H1 (cell line): ENCODE measurements around the gene CHSY3. TPM values are rescaled to one million over a fixed set of nuclear protein-coding genes. Genes with fewer than 3 reads are reported as not detected.

Source experiments
- polyA plus RNA-seq, 7 experiments: library from polyadenylated mRNA; depleted of rRNA in 3 of 7; stranded (reverse) in 5 of 7; unstranded in 2 of 7; fragments of >200 nt in 5 of 7; fragments of 200-250 nt in 2 of 7; gene quantifications; 1 replicate in 5 of 7; 2 replicates in 1 of 7; 4 replicates in 1 of 7; pipeline versions ENCODE4 v1.2.1 to v1.2.3, GENCODE V29; 2011 to 2013; ENCODE audit warnings: missing spikeins in 2 of 7, mixed read lengths in 2 of 7
- total RNA-seq: library from RNA; stranded (reverse); fragmentation: NEBNext Ultra II Directional; extraction: Animal tissue kit (Norgen Biotek cat#: 25700); gene quantifications from 2 replicates; pipeline ENCODE4 v1.2.1, GENCODE V29; 2021
- TF ChIP-seq, protein P1 (sequence below): fragments of 300-600 bp; sonication (generic); IDR thresholded peaks from 2 replicates; pipeline ENCODE4 v1.7.1; 2012; ENCODE audit warnings: low read length, moderate library complexity, mild to moderate bottlenecking, inconsistent platforms; ENCODE audit not compliant: insufficient replicate concordance

Gene CHSY3
- total and polyA plus RNA-seq, 2 of the 8 experiments (the other 6 are each of a cell fraction or from before 2014, with no cell fraction given): 0.24 to 1.8 TPM

DNA sequence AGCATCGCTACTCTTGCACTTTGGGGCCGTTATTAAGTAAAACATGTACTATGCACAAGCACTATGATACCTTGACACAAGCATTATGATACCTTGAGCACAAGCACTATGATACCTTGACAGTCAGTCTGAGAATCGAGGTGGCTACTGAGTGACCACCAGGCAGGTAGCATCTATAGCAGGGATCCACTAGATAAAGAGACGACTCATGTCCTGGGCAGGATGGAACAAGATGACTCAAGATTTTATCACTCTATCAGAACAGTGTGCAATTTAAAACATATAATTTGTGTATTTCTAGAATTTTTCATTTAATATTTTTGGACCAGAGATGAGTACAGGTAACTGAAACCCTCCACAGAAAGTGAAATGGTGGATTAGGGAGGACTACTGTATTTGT lies 16.9 kb downstream of the CHSY3 start (continued):
- TF ChIP-seq, protein P1, sequence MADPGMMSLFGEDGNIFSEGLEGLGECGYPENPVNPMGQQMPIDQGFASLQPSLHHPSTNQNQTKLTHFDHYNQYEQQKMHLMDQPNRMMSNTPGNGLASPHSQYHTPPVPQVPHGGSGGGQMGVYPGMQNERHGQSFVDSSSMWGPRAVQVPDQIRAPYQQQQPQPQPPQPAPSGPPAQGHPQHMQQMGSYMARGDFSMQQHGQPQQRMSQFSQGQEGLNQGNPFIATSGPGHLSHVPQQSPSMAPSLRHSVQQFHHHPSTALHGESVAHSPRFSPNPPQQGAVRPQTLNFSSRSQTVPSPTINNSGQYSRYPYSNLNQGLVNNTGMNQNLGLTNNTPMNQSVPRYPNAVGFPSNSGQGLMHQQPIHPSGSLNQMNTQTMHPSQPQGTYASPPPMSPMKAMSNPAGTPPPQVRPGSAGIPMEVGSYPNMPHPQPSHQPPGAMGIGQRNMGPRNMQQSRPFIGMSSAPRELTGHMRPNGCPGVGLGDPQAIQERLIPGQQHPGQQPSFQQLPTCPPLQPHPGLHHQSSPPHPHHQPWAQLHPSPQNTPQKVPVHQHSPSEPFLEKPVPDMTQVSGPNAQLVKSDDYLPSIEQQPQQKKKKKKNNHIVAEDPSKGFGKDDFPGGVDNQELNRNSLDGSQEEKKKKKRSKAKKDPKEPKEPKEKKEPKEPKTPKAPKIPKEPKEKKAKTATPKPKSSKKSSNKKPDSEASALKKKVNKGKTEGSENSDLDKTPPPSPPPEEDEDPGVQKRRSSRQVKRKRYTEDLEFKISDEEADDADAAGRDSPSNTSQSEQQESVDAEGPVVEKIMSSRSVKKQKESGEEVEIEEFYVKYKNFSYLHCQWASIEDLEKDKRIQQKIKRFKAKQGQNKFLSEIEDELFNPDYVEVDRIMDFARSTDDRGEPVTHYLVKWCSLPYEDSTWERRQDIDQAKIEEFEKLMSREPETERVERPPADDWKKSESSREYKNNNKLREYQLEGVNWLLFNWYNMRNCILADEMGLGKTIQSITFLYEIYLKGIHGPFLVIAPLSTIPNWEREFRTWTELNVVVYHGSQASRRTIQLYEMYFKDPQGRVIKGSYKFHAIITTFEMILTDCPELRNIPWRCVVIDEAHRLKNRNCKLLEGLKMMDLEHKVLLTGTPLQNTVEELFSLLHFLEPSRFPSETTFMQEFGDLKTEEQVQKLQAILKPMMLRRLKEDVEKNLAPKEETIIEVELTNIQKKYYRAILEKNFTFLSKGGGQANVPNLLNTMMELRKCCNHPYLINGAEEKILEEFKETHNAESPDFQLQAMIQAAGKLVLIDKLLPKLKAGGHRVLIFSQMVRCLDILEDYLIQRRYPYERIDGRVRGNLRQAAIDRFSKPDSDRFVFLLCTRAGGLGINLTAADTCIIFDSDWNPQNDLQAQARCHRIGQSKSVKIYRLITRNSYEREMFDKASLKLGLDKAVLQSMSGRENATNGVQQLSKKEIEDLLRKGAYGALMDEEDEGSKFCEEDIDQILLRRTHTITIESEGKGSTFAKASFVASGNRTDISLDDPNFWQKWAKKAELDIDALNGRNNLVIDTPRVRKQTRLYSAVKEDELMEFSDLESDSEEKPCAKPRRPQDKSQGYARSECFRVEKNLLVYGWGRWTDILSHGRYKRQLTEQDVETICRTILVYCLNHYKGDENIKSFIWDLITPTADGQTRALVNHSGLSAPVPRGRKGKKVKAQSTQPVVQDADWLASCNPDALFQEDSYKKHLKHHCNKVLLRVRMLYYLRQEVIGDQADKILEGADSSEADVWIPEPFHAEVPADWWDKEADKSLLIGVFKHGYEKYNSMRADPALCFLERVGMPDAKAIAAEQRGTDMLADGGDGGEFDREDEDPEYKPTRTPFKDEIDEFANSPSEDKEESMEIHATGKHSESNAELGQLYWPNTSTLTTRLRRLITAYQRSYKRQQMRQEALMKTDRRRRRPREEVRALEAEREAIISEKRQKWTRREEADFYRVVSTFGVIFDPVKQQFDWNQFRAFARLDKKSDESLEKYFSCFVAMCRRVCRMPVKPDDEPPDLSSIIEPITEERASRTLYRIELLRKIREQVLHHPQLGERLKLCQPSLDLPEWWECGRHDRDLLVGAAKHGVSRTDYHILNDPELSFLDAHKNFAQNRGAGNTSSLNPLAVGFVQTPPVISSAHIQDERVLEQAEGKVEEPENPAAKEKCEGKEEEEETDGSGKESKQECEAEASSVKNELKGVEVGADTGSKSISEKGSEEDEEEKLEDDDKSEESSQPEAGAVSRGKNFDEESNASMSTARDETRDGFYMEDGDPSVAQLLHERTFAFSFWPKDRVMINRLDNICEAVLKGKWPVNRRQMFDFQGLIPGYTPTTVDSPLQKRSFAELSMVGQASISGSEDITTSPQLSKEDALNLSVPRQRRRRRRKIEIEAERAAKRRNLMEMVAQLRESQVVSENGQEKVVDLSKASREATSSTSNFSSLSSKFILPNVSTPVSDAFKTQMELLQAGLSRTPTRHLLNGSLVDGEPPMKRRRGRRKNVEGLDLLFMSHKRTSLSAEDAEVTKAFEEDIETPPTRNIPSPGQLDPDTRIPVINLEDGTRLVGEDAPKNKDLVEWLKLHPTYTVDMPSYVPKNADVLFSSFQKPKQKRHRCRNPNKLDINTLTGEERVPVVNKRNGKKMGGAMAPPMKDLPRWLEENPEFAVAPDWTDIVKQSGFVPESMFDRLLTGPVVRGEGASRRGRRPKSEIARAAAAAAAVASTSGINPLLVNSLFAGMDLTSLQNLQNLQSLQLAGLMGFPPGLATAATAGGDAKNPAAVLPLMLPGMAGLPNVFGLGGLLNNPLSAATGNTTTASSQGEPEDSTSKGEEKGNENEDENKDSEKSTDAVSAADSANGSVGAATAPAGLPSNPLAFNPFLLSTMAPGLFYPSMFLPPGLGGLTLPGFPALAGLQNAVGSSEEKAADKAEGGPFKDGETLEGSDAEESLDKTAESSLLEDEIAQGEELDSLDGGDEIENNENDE: no peak
